Adrenal gland (tissue), 5 donors: ENCODE data around the gene CCNC.
A peak's percentile ranks its signal among the peaks of the same experiment; 100 is the strongest.

ENCODE experiments used
- POLR2A ChIP-seq, 2 donors: fragments of 450-650 bp; IDR thresholded peaks; one replicate each; pipeline ENCODE4 v1.6.1; 2017; ENCODE audit warnings: antibody characterized with exemption in 2 of 2, mild to moderate bottlenecking in 2 of 2, moderate library complexity in 1 of 2
- TF ChIP-seq, protein P1 (sequence below), 6 experiments: fragments of 450-650 bp in 4 of 6; fragments of 200-600 bp in 2 of 6; sonication (generic) in 1 of 6; IDR thresholded peaks; 1 replicate in 5 of 6; 2 replicates in 1 of 6; pipeline versions ENCODE4 v1.5.1 to v1.8.0; 2016 to 2021; ENCODE audit warnings: antibody characterized with exemption in 6 of 6, mild to moderate bottlenecking in 2 of 6, moderate library complexity in 1 of 6
- donor health status: DM: no; HTN: no; CAD: no.

DNA sequence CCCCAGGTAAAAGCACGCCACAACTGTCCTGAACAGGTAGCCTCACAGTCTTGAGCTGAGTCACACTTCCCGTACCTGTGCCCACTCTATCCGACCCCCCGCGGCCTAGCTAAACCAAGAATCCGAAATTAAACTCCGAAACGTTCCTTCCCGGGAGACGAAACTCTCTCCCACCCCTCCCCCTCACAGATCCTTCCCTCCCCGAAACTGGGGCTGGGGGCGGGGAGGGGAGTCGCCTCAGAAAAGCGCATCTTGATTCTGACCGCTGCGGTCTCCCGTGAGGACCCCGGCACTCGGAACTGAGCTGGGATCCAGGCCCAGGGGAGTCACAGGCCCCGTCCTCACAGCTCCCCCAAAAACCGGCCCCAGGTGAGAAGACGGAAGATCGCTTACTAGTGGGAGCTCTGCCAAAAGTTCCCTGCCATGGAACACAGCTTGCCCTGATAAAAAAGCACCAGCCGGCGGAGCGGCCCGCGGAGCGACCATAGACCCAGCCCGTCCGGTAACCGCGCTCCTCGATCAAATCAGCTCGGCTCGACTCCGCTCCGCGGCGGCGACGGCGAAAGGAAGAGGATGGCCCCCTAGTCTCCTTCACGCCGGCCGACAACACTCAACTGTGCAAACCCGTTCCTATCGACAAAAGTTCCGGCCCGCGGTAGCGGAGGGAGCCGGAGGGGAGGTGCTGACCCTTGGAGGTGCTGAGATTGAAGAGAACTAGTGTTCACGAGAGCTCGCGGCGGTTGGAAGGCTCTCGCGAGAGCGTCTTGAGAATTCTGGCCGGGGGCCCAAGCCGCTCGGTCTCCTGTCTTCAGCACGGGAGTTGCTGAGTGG, at the start of gene CCNC:
- TF ChIP-seq, protein P1, sequence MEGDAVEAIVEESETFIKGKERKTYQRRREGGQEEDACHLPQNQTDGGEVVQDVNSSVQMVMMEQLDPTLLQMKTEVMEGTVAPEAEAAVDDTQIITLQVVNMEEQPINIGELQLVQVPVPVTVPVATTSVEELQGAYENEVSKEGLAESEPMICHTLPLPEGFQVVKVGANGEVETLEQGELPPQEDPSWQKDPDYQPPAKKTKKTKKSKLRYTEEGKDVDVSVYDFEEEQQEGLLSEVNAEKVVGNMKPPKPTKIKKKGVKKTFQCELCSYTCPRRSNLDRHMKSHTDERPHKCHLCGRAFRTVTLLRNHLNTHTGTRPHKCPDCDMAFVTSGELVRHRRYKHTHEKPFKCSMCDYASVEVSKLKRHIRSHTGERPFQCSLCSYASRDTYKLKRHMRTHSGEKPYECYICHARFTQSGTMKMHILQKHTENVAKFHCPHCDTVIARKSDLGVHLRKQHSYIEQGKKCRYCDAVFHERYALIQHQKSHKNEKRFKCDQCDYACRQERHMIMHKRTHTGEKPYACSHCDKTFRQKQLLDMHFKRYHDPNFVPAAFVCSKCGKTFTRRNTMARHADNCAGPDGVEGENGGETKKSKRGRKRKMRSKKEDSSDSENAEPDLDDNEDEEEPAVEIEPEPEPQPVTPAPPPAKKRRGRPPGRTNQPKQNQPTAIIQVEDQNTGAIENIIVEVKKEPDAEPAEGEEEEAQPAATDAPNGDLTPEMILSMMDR (IDR thresholded peaks at IDR 0.05), result no peak
- TF ChIP-seq POLR2A (IDR thresholded peaks at IDR 0.05), result peak; percentile 68 to 86
